ENCODE measurements around the gene EDDM3A.

DNA sequence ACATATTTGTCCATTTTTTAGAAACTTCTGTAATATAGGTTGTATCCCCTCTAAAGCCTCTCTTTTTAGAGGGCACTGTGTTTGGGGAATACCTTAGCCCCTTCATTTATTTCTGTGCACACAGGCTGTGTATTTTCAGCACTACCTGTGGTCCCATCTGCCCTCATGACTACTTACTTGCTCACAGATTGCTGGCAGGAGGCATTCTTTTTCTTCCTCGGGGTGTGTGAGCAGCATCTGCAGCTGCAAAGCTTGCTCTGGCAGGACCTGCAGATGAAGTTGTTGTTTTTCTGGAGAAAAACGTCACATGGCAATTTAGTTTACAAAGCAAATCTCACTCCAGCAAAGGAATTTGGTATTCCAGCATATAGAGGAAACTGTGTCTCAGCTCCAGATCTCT, 32.8 kb upstream of the EDDM3A start:
- no peak for TF ChIP-seq TAF1 (IDR thresholded peaks at IDR 0.05; ENCODE audit: low read depth)
- no peak for TF ChIP-seq MXI1 (conservative IDR thresholded peaks at IDR 0.05; ENCODE audit: poor library complexity, severe bottlenecking)
- TF ChIP-seq, protein P1, sequence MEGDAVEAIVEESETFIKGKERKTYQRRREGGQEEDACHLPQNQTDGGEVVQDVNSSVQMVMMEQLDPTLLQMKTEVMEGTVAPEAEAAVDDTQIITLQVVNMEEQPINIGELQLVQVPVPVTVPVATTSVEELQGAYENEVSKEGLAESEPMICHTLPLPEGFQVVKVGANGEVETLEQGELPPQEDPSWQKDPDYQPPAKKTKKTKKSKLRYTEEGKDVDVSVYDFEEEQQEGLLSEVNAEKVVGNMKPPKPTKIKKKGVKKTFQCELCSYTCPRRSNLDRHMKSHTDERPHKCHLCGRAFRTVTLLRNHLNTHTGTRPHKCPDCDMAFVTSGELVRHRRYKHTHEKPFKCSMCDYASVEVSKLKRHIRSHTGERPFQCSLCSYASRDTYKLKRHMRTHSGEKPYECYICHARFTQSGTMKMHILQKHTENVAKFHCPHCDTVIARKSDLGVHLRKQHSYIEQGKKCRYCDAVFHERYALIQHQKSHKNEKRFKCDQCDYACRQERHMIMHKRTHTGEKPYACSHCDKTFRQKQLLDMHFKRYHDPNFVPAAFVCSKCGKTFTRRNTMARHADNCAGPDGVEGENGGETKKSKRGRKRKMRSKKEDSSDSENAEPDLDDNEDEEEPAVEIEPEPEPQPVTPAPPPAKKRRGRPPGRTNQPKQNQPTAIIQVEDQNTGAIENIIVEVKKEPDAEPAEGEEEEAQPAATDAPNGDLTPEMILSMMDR (IDR thresholded peaks at IDR 0.05; ENCODE audit: poor library complexity, severe bottlenecking): no peak
- TF ChIP-seq REST (IDR thresholded peaks at IDR 0.05; ENCODE audit: borderline replicate concordance): no peak
- no peak for TF ChIP-seq SMC3 (conservative IDR thresholded peaks at IDR 0.05; ENCODE audit: poor library complexity)
- TF ChIP-seq POLR2AphosphoS5 (IDR thresholded peaks at IDR 0.05): no peak
- TF ChIP-seq EZH2 (IDR thresholded peaks at IDR 0.05; ENCODE audit: borderline replicate concordance, insufficient read depth, low read length, poor library complexity, severe bottlenecking): no peak
